ENCODE results near the gene EFCAB6. TPM values are rescaled to one million over a fixed set of nuclear protein-coding genes. Genes with fewer than 3 reads are reported as not detected.
"Not testable (repeated sequence)": the region's sequence is repeated elsewhere in the genome, so short reads cannot be mapped to it uniquely, and the experiment has no call there.

EFCAB6 gene
- total RNA-seq, 2 experiments from 2014 or later: 0.15 to 0.20 TPM

DNA sequence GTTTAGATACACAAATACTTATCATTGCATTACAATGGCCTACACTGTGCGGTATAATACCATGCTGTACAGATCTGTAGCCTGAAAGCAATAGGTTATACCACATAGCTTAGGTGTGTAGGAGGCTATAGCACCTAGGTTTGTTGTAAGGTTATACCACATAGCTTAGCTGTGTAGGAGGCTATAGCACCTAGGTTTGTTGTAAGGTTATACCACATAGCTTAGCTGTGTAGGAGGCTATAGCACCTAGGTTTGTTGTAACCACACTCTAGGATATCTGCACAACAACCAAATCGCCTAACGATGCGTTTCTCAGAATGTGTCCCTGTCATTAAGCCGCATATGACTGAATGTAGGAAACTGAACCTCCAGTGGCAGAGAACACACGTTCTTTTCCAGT, 155.5 kb downstream of the EFCAB6 start:
- H3K36me3 Mint-ChIP-seq (ENCODE audit: low read depth); DNase-seq; H3K4me3 Mint-ChIP-seq; CTCF ChIA-PET; H3K9me3 Mint-ChIP-seq; POLR2A ChIA-PET; H3K27me3 Mint-ChIP-seq; H3K4me1 Mint-ChIP-seq; H3K27ac Mint-ChIP-seq: not testable (repeated sequence)

DNA sequence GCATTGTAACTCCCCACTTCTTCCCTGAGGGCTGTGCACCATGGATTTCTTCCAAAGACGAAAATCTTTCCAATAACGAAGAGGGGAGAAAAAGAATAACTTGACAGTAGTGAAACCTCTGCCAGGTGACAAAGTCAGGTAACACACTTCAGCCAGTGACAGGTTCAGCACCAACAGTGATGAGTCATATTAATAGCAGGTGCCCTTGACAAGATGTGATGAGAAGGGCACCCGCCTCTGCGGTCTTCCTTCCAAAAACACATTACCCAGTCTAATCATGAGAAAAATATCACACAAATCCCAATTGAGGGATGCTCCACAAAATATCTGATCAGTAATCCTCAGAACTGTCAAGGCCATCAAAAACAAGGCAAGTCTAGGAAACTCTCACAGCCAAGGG, 157.8 kb downstream of the EFCAB6 start:
- ChIA-PET CTCF (no interaction called here), POLR2A (no interaction called here)
- Mint-ChIP-seq H3K27ac (no peak overlapping the region), H3K27me3 (peaks cover 10% of the 10 kb centered on the region), H3K4me1 (no peaks in the 10 kb centered on the region), H3K4me3 (no peak overlapping the region), H3K9me3 (peaks cover 2% of the 10 kb centered on the region), H3K36me3 (ENCODE audit: low read depth) (no peaks in the 10 kb centered on the region)
- no peak for DNase-seq

DNA sequence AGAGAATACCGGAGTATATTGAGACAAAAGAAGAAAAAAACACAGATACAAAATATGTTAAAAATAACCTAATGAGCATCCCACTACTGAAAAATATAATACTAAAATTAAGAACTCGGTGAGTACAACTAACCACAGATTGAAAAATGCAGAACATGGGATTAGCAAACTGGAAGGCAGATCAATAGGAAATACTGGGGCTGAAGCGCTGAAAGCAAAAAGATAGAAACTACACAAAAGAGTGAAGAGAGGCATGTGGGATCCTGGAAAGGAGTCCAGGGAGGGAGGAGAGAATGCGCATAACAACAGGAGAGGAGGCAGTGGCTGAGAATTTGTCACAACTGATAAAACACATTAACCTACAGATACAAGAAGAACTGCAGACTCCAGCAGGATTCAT, 159.3 kb downstream of the EFCAB6 start:
- Mint-ChIP-seq H3K36me3 (ENCODE audit: low read depth) (no peaks in the 10 kb centered on the region), H3K9me3 (peaks cover 2% of the 10 kb centered on the region)
- POLR2A ChIA-PET: no interaction called here

GRCh38 chr22:43643387-43643786, 168.7 kb downstream of the EFCAB6 start:
- Mint-ChIP-seq H3K36me3 (ENCODE audit: low read depth) (no peaks in the 10 kb centered on the region), H3K27ac (no peak overlapping the region), H3K4me3 (no peak overlapping the region), H3K9me3 (peaks cover 16% of the 10 kb centered on the region), H3K4me1 (no peaks in the 10 kb centered on the region), H3K27me3 (peaks cover 1% of the 10 kb centered on the region)
- ChIA-PET POLR2A (no interaction called here), CTCF (no interaction called here)
- no peak for DNase-seq

More for the DNA sequence above, 159.3 kb downstream of the EFCAB6 start:
- CTCF ChIA-PET: no interaction called here
- peaks cover 10% of the 10 kb centered on the region for H3K27me3 Mint-ChIP-seq
- H3K4me3 Mint-ChIP-seq: no peak overlapping the region
- no peak for DNase-seq
- no peaks in the 10 kb centered on the region for H3K4me1 Mint-ChIP-seq
- no peak overlapping the region for H3K27ac Mint-ChIP-seq

DNA sequence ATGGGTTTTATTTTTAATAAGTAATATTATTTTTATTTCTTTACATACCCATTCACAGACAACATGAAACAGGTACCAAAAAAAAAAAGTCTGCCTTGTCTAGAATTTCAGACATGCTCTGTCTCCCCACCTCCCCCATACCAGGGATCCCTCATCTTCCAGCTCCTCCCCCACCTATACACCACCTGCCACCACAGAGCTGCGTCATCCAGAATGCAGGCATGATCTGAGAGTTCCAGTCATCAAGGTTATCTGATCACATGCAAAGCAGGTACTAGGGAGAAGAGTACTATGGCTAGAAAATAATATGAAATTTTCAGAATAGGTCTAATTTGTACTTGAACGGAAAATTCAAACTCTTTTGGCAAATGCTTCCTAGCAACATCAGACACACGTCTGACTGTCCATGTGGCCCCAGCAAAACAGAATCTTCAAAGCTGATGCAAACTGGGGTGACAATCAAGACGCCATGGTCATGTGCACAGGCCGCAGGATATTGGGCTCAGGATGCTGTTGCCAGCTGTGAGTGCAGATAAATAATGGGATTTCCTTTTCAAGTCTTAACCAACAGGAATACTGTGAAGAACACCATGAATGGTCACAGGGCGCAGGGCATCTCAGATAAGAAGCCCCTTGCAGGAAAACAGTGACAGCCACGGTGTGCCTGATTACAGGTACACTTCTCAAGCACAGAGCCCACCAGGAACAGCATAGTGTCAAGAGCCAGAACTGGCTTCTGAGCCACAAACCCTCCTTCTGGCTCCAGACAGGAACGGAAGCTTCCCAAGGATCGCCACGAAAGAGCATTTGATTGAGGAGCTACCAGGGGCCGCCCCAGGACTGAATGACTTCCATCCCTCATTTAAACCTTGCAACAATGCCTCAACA, 169.5 kb downstream of the EFCAB6 start:
- Mint-ChIP-seq H3K36me3 (ENCODE audit: low read depth) (no peaks in the 10 kb centered on the region), H3K4me3 (no peak overlapping the region), H3K27ac (no peak overlapping the region), H3K9me3 (peaks cover 21% of the 10 kb centered on the region), H3K27me3 (peaks cover 1% of the 10 kb centered on the region), H3K4me1 (no peaks in the 10 kb centered on the region)
- CTCF ChIA-PET: no interaction called here
- DNase-seq: no peak
- POLR2A ChIA-PET: no interaction called here

DNA sequence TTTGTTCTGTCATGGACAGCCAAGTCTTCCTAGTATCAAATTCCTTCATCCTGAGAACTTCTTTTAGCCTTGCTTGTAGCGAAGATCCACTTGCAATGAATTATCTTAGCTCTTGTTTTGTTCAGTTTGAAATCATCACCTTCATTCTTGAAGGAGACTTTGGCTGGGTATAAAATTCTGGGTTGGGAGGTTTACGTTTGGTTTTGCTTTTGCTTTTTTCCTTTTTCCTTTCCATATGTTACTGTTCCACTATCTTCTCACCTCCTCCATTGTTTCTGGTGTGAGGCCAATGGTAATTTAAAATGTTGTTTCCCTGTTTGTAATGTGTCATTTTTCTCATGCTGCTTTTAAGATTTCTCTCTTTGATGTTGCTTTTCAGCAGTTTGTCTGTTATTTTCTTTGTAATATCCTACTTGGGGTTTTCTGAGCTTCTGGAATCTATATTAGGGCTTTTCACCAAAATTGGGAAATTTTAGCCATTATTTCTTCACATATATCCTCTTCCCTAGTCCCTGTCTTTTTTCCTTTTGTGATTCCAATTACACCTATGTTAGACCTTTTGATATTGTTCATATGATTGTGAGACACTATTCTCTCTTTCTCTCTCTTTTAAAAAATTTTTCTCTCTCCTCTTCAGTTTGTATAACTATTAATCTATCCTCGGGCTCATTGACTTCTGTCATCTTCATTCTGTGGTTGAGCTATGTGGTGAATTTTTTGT, 172.7 kb downstream of the EFCAB6 start:
- ChIA-PET POLR2A (no interaction called here), CTCF (no interaction called here)
- H3K9me3 Mint-ChIP-seq: peaks cover 21% of the 10 kb centered on the region
- H3K4me3 Mint-ChIP-seq: no peak overlapping the region
- no peak for DNase-seq
- no peaks in the 10 kb centered on the region for H3K27me3 Mint-ChIP-seq
- no peaks in the 10 kb centered on the region for H3K36me3 Mint-ChIP-seq (ENCODE audit: low read depth)
- H3K27ac Mint-ChIP-seq: no peak overlapping the region
- H3K4me1 Mint-ChIP-seq: no peaks in the 10 kb centered on the region

GRCh38 chr22:43637275-43638260, 174.5 kb downstream of the EFCAB6 start:
- ChIA-PET CTCF (no interaction called here), POLR2A (no interaction called here)
- peaks cover 21% of the 10 kb centered on the region for H3K9me3 Mint-ChIP-seq
- no peaks in the 10 kb centered on the region for H3K36me3 Mint-ChIP-seq (ENCODE audit: low read depth)
- no peak overlapping the region for H3K27ac Mint-ChIP-seq
- H3K27me3 Mint-ChIP-seq: no peaks in the 10 kb centered on the region
- H3K4me1 Mint-ChIP-seq: no peaks in the 10 kb centered on the region
- DNase-seq: no peak
- H3K4me3 Mint-ChIP-seq: no peak overlapping the region

- DNase-seq: no peak
- ChIA-PET CTCF (no interaction called here), POLR2A (no interaction called here)
- no peaks in the 10 kb centered on the region for H3K27me3 Mint-ChIP-seq
- no peaks in the 10 kb centered on the region for H3K4me1 Mint-ChIP-seq
- H3K9me3 Mint-ChIP-seq: peaks cover 21% of the 10 kb centered on the region
- H3K27ac Mint-ChIP-seq: no peak overlapping the region
- H3K36me3 Mint-ChIP-seq (ENCODE audit: low read depth): no peaks in the 10 kb centered on the region
- no peak overlapping the region for H3K4me3 Mint-ChIP-seq
Measured at GRCh38 chr22:43636086-43636485, 176.0 kb downstream of the EFCAB6 start.

- Mint-ChIP-seq H3K27me3 (no peaks in the 10 kb centered on the region), H3K27ac (no peak overlapping the region), H3K4me1 (no peaks in the 10 kb centered on the region), H3K9me3 (peaks cover 18% of the 10 kb centered on the region), H3K4me3 (no peak overlapping the region), H3K36me3 (ENCODE audit: low read depth) (no peaks in the 10 kb centered on the region)
- ChIA-PET CTCF (no interaction called here), POLR2A (no interaction called here)
- no peak for DNase-seq
Measured at GRCh38 chr22:43635101-43635500, 177.0 kb downstream of the EFCAB6 start.

GRCh38 chr22:43634316-43634715, 177.8 kb downstream of the EFCAB6 start:
- ChIA-PET POLR2A (no interaction called here), CTCF (no interaction called here)
- no peak overlapping the region for H3K4me3 Mint-ChIP-seq
- peaks cover 11% of the 10 kb centered on the region for H3K9me3 Mint-ChIP-seq
- no peaks in the 10 kb centered on the region for H3K4me1 Mint-ChIP-seq
- DNase-seq: no peak
- no peaks in the 10 kb centered on the region for H3K27me3 Mint-ChIP-seq
- H3K36me3 Mint-ChIP-seq (ENCODE audit: low read depth): no peaks in the 10 kb centered on the region
- no peak overlapping the region for H3K27ac Mint-ChIP-seq

DNA sequence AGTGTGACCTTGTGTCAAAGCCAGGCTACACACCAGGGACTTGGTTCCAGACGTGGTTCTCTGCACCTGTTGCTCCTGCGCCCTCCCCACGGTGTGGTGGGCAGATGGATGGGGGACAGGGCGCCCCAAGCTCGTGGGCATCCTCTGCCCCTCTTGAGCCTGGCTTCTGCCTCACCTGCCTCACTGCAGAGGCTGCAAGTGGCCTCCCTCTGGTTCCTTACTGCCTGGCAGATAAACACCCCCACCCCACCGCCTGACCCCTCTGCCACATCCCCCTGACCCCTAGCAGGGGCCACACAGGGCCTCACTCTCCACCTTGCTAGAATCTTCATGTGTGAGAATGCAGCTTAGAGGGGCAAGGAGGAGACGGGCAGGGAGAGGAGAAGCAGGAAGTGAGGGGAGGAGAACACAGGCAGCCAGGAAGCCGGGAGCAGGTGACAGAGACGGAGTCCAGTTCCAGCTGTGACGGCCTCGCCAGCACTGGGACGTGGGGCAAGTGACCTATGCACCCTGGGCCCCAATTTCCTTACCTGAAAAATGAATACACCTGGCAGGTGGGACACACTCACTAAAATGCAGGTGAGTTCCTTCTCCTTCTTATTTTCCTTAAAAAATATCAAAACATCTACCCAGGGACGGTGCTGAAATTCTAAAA, 178.3 kb downstream of the EFCAB6 start:
- Mint-ChIP-seq H3K27me3 (no peaks in the 10 kb centered on the region), H3K9me3 (peaks cover 6% of the 10 kb centered on the region), H3K4me1 (no peaks in the 10 kb centered on the region), H3K27ac (no peak overlapping the region), H3K4me3 (no peak overlapping the region), H3K36me3 (ENCODE audit: low read depth) (no peaks in the 10 kb centered on the region)
- POLR2A ChIA-PET: no interaction called here
- CTCF ChIA-PET: no interaction called here
- DNase-seq: no peak

- Mint-ChIP-seq H3K27ac (no peak overlapping the region), H3K9me3 (no peaks in the 10 kb centered on the region), H3K27me3 (no peaks in the 10 kb centered on the region), H3K36me3 (ENCODE audit: low read depth) (no peaks in the 10 kb centered on the region), H3K4me3 (no peak overlapping the region), H3K4me1 (no peaks in the 10 kb centered on the region)
- DNase-seq: no peak
- CTCF ChIA-PET: no interaction called here
- POLR2A ChIA-PET: no interaction called here
Measured at GRCh38 chr22:43631846-43632245, 180.3 kb downstream of the EFCAB6 start.

GRCh38 chr22:43631201-43631600, 180.9 kb downstream of the EFCAB6 start:
- no peaks in the 10 kb centered on the region for H3K9me3 Mint-ChIP-seq
- POLR2A ChIA-PET: no interaction called here
- DNase-seq: no peak
- no peaks in the 10 kb centered on the region for H3K36me3 Mint-ChIP-seq (ENCODE audit: low read depth)
- no peak overlapping the region for H3K27ac Mint-ChIP-seq
- no peaks in the 10 kb centered on the region for H3K27me3 Mint-ChIP-seq
- no peaks in the 10 kb centered on the region for H3K4me1 Mint-ChIP-seq
- H3K4me3 Mint-ChIP-seq: no peak overlapping the region
- CTCF ChIA-PET: no interaction called here

All from activated CD4-positive, alpha-beta T cell treated with anti-CD3 and anti-CD28 coated beads, Interleukin-2, amount 10 ng/mL, durations not matched to agents 7 days and 5 days (primary cell).